GM04503 (cell line): ENCODE results near the gene TMC6.
"Not testable (repeated sequence)": the region's sequence is repeated elsewhere in the genome, so short reads cannot be mapped to it uniquely, and the experiment has no call there.

ENCODE experiments used
- DNase-seq: peaks from one replicate; pipeline ENCODE4 v3.0.0-alpha.2; 2012; ENCODE audit warnings: low read depth

TMC6 gene

GRCh38 chr17:78110363-78111015 is 18.1 kb downstream of the TMC6 start:
- no peak for DNase-seq

- DNase-seq: no peak
These were observed 19.1 kb downstream of the TMC6 start for GRCh38 chr17:78109489-78109761.

GRCh38 chr17:78108726-78109488 is 19.6 kb downstream of the TMC6 start:
- no peak for DNase-seq

- no peak for DNase-seq
These were observed 20.4 kb downstream of the TMC6 start for GRCh38 chr17:78107976-78108725.

- no peak for DNase-seq
These were observed 21.1 kb downstream of the TMC6 start for GRCh38 chr17:78107457-78107856.

GRCh38 chr17:78106211-78106610 is 22.3 kb downstream of the TMC6 start:
- no peak for DNase-seq

GRCh38 chr17:78105551-78105950 is 23.0 kb downstream of the TMC6 start:
- no peak for DNase-seq

GRCh38 chr17:78105101-78105500 is 23.5 kb downstream of the TMC6 start:
- DNase-seq: no peak

GRCh38 chr17:78104540-78104941 is 24.0 kb downstream of the TMC6 start:
- DNase-seq: no peak

GRCh38 chr17:78103311-78103710 is 25.2 kb downstream of the TMC6 start:
- DNase-seq: no peak

GRCh38 chr17:78101542-78101941 is 27.0 kb downstream of the TMC6 start:
- no peak for DNase-seq

- no peak for DNase-seq
These were observed 27.4 kb downstream of the TMC6 start for GRCh38 chr17:78101112-78101511.

- DNase-seq: no peak
These were observed 32.5 kb downstream of the TMC6 start for GRCh38 chr17:78096093-78096492.

GRCh38 chr17:78095035-78095434 is 33.5 kb downstream of the TMC6 start:
- DNase-seq: no peak

- no peak for DNase-seq
These were observed 35.7 kb downstream of the TMC6 start for GRCh38 chr17:78092794-78093324.

GRCh38 chr17:78089576-78090281 is 38.8 kb downstream of the TMC6 start:
- DNase-seq: no peak

- no peak for DNase-seq
These were observed 40.0 kb downstream of the TMC6 start for GRCh38 chr17:78088529-78088928.

GRCh38 chr17:78086740-78087139 is 41.8 kb downstream of the TMC6 start:
- no peak for DNase-seq

GRCh38 chr17:78082988-78083387 is 45.6 kb downstream of the TMC6 start:
- no peak for DNase-seq

- DNase-seq: not testable (repeated sequence)
These were observed 46.1 kb downstream of the TMC6 start for GRCh38 chr17:78082355-78082872.

GRCh38 chr17:78081551-78081950 is 47.0 kb downstream of the TMC6 start:
- DNase-seq: no peak

- no peak for DNase-seq
These were observed 49.3 kb downstream of the TMC6 start for GRCh38 chr17:78079253-78079652.
